Neural cell (in vitro differentiated cells): Measurements from ENCODE around the gene KIAA1958. TPM values are rescaled to one million over a fixed set of nuclear protein-coding genes. Genes with fewer than 3 reads are reported as not detected.

Experiments
- H2AFZ ChIP-seq: fragments of 200-600, 300-800 bp; sonication (generic), shearing (Covaris generic); 2 replicates; pipeline ENCODE4 v1.6.0; 2014; ENCODE audit warnings: low read depth, mild to moderate bottlenecking, antibody characterized with exemption, low read length, moderate library complexity
- H3F3A ChIP-seq: fragments of 200-600 bp; shearing (Covaris generic); 2 replicates; pipeline ENCODE4 v1.6.1; 2016; ENCODE audit warnings: mild to moderate bottlenecking, moderate library complexity, mixed read lengths, antibody characterized with exemption, low read length; ENCODE audit not compliant: insufficient read depth, poor library complexity, severe bottlenecking
- H3K27ac ChIP-seq: fragments of 200-600, 300-800 bp; sonication (generic), shearing (Covaris generic); 2 replicates; pipeline ENCODE4 v1.5.1; 2014; ENCODE audit warnings: mild to moderate bottlenecking, low read length, moderate library complexity
- H3K27me3 ChIP-seq: fragments of 300-800, 200-600 bp; sonication (generic), shearing (Covaris generic); 2 replicates; pipeline ENCODE4 v1.6.0; 2014; ENCODE audit warnings: mild to moderate bottlenecking, low read depth, low read length, moderate library complexity; ENCODE audit not compliant: insufficient read depth
- H3K36me3 ChIP-seq: fragments of 300-800, 200-600 bp; sonication (generic), shearing (Covaris generic); 2 replicates; pipeline ENCODE4 v1.5.1; 2014; ENCODE audit warnings: mild to moderate bottlenecking, antibody characterized with exemption, low read length, moderate library complexity; ENCODE audit not compliant: insufficient read depth
- H3K4me2 ChIP-seq: fragments of 300-800, 200-600 bp; sonication (generic), shearing (Covaris generic); 2 replicates; pipeline ENCODE4 v1.6.0; 2014; ENCODE audit warnings: mild to moderate bottlenecking, low read length
- H3K4me3 ChIP-seq: fragments of 300-800, 200-600 bp; sonication (generic), shearing (Covaris generic); 2 replicates; pipeline ENCODE4 v1.5.1; 2014; ENCODE audit warnings: mild to moderate bottlenecking, low read length, moderate library complexity
- H3K79me2 ChIP-seq: fragments of 200-600 bp; shearing (Covaris generic); replicated peaks from 2 replicates; pipeline ENCODE4 v1.6.0; 2014; ENCODE audit warnings: mild to moderate bottlenecking, low read length, moderate library complexity; ENCODE audit not compliant: insufficient read depth
- H3K9ac ChIP-seq: fragments of 300-800, 200-600 bp; sonication (generic), shearing (Covaris generic); 2 replicates; pipeline ENCODE4 v1.6.1; 2016; ENCODE audit warnings: mild to moderate bottlenecking, low read length, mixed read lengths
- H3K9me2 ChIP-seq: fragments of 200-600 bp; shearing (Covaris generic); 2 replicates; pipeline ENCODE4 v1.6.1; 2016; ENCODE audit warnings: mild to moderate bottlenecking, low read length, mixed read lengths; ENCODE audit not compliant: insufficient read depth
- H3K9me3 ChIP-seq: fragments of 200-600, 300-800 bp; sonication (generic), shearing (Covaris generic); 2 replicates; pipeline ENCODE4 v1.6.1; 2016; ENCODE audit warnings: mild to moderate bottlenecking, mixed run types, low read length, moderate library complexity, mixed read lengths
- H4K20me1 ChIP-seq: fragments of 200-600 bp; shearing (Covaris generic); 2 replicates; pipeline ENCODE4 v1.6.1; 2016; ENCODE audit warnings: mild to moderate bottlenecking, mixed run types; ENCODE audit not compliant: insufficient read depth
- EP300 ChIP-seq: fragments of 450-650 bp; conservative IDR thresholded peaks from 2 replicates; pipeline ENCODE4 v1.6.1; 2014; ENCODE audit warnings: antibody characterized with exemption, mild to moderate bottlenecking, moderate library complexity; ENCODE audit not compliant: poor library complexity, severe bottlenecking
- EZH2 ChIP-seq: fragments of 200-600, 300-800 bp; shearing (Covaris generic), sonication (generic); IDR thresholded peaks from 2 replicates; pipeline ENCODE4 v1.6.1; 2014; ENCODE audit warnings: antibody characterized with exemption, low read length, borderline replicate concordance, mild to moderate bottlenecking; ENCODE audit not compliant: insufficient read depth, poor library complexity, severe bottlenecking
- MXI1 ChIP-seq: fragments of 450-650 bp; conservative IDR thresholded peaks from 2 replicates; pipeline ENCODE4 v1.6.1; 2014; ENCODE audit warnings: antibody characterized with exemption, mild to moderate bottlenecking; ENCODE audit not compliant: poor library complexity, severe bottlenecking
- POLR2AphosphoS5 ChIP-seq: IDR thresholded peaks from 2 replicates; pipeline ENCODE4 v1.6.1; 2012
- RAD21 ChIP-seq: fragments of 450-650 bp; conservative IDR thresholded peaks from 2 replicates; pipeline ENCODE4 v1.6.1; 2014; ENCODE audit warnings: antibody characterized with exemption, mild to moderate bottlenecking, moderate library complexity
- SMC3 ChIP-seq: fragments of 450-650 bp; conservative IDR thresholded peaks from 2 replicates; pipeline ENCODE4 v1.6.1; 2014; ENCODE audit warnings: antibody characterized with exemption, mild to moderate bottlenecking, moderate library complexity; ENCODE audit not compliant: poor library complexity
- TAF1 ChIP-seq: IDR thresholded peaks from 2 replicates; pipeline ENCODE4 v1.6.1; 2012; ENCODE audit warnings: low read depth
- polyA plus RNA-seq: library from polyadenylated mRNA; depleted of rRNA; stranded (reverse); fragments of >200 nt; gene quantifications from 2 replicates; pipeline ENCODE4 v1.2.3, GENCODE V29; 2014
- TF ChIP-seq, protein P1 (sequence below): IDR thresholded peaks from 2 replicates; pipeline ENCODE4 v1.6.1; 2012; ENCODE audit warnings: borderline replicate concordance
- TF ChIP-seq, protein P2 (sequence below): fragments of 450-650 bp; IDR thresholded peaks from 2 replicates; pipeline ENCODE4 v1.5.1; 2014; ENCODE audit warnings: antibody characterized with exemption, mild to moderate bottlenecking, moderate library complexity; ENCODE audit not compliant: poor library complexity, severe bottlenecking

KIAA1958 gene
- polyA plus RNA-seq, 1 donor from 2014 or later = 8.4 TPM

DNA sequence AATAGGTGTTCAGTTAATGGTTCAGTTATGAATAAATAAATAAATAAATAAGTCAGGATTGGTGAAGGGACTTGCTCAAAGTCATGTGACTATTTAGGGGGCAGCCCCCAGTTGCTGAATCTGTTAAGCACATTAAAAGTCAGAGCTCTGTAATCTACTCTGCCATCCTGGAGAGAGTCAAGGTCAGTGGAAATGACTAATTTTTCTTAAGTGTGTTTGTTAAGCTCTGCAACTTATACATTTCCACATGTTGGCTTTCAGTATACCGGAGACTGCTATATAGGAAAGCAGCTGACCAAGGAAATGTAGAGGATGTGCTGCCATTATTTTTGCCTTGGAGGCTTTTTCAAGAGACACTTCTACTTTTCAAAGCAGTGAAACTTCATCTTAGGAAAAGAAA is 57.9 kb downstream of the KIAA1958 start:
- H4K20me1 ChIP-seq = no peaks in the 10 kb centered on the region
- no peak overlapping the region for H2AFZ ChIP-seq
- H3K4me3 ChIP-seq = no peak overlapping the region
- TF ChIP-seq EP300 = no peak
- no peak for TF ChIP-seq SMC3
- no peak for TF ChIP-seq RAD21
- TF ChIP-seq TAF1 = no peak
- TF ChIP-seq EZH2 = no peak
- H3K4me2 ChIP-seq = no peak overlapping the region
- no peaks in the 10 kb centered on the region for H3K36me3 ChIP-seq
- H3K27me3 ChIP-seq = no peaks in the 10 kb centered on the region
- no peaks in the 10 kb centered on the region for H3K9me2 ChIP-seq
- no peaks in the 10 kb centered on the region for H3K9me3 ChIP-seq
- H3F3A ChIP-seq = no peaks in the 10 kb centered on the region
- H3K9ac ChIP-seq = no peak overlapping the region
- no peak overlapping the region for H3K27ac ChIP-seq
- H3K79me2 ChIP-seq = peaks cover 50% of the 10 kb centered on the region

DNA sequence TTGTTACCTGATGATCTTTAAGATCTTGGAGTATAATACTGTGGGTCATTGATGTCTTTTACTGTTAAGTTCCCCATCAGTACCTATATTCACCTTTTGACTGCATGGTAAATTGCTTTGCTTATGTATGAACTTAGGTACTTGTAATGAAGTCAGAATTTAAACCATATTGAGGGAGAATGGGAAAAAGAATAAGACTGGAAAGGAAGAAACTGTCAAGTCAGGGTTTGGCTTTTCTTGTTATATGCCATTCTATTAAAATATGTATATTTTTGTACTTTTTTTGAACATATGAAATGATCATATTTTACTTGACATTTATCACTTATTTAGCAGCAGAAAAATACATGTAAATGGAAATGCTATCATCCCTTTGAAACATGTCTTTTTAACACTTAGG is 58.6 kb downstream of the KIAA1958 start:
- Histone ChIP-seq H2AFZ (no peak overlapping the region), H3K4me3 (no peak overlapping the region), H3K4me2 (no peak overlapping the region), H3K79me2 (peaks cover 50% of the 10 kb centered on the region), H3K9me3 (no peaks in the 10 kb centered on the region), H3F3A (no peaks in the 10 kb centered on the region), H3K9ac (no peak overlapping the region), H3K27ac (peak overlapping the region; percentile 20), H3K36me3 (no peaks in the 10 kb centered on the region), H3K9me2 (no peaks in the 10 kb centered on the region), H4K20me1 (no peaks in the 10 kb centered on the region), H3K27me3 (no peaks in the 10 kb centered on the region)
- TF ChIP-seq MXI1 (no peak), TAF1 (no peak), SMC3 (no peak), EP300 (no peak), EZH2 (no peak)

DNA sequence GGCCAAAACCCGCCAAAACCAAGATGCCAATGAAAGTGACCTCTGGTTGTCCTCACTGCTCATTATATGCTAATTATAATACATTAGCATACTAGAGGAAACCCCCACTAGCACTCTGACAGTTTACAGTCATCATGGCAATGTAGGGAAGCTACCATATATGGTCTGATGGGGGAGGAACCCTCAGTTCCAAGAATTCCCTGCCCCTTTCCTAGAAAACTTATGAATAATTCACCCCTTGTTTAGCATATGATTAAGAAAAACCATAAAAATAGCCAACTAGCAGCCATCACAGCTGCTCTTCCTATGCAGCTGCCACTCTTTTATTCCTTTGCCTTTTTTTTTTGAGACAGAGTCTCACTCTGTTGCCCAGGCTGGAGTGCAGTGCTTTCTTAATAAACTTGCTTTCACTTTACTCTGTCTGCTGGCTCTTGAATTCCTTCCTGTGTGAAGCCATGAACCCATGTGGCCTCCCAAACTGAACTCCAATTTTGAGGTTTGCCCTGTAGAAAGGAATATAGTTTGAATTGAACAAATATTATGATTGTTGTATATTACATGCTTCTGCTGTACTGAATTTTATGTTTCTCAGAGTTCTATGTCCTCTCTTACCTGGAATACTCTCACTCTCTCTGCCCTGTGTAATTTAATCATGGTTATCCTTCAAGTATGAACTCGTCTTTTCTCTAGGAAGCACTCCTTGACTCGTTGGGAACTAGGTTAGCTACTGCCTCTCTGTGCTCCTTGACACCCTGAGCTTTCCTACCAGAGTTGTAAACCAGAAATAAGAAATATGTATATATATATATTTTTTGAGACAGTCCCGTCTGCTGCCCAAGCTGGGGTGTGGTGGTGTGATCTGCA is 59.8 kb downstream of the KIAA1958 start:
- Histone ChIP-seq H3F3A (no peaks in the 10 kb centered on the region), H3K4me2 (no peak overlapping the region), H3K4me3 (no peak overlapping the region), H3K9ac (no peak overlapping the region), H3K9me3 (no peaks in the 10 kb centered on the region), H3K36me3 (no peaks in the 10 kb centered on the region), H3K79me2 (peaks cover 53% of the 10 kb centered on the region), H3K27ac (peak overlapping the region; percentile 20), H4K20me1 (no peaks in the 10 kb centered on the region), H3K27me3 (no peaks in the 10 kb centered on the region), H2AFZ (no peak overlapping the region), H3K9me2 (no peaks in the 10 kb centered on the region)
- no peak for TF ChIP-seq RAD21
- no peak for TF ChIP-seq EZH2
- no peak for TF ChIP-seq MXI1
- no peak for TF ChIP-seq POLR2AphosphoS5

DNA sequence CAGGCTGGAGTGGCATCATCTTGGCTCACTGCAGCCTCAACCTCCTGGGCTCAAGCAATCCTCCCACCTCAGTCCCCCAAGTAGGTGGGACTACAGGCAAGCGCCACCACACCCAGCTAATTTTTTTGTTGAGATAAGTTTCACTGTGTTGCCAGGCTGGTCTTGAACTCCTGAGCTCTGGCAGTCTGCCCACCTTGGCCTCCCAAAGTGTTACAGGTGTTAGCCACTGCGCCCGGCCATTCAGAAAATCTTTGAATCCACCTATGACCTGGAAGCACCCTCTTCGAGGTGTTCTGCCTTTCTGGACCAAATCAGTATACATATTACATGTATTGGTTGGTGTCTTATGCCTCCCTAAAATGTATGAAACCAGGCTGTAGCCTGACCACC is 61.4 kb downstream of the KIAA1958 start:
- Histone ChIP-seq H2AFZ (no peak overlapping the region), H3K27ac (no peak overlapping the region), H3K9ac (no peak overlapping the region), H3K4me2 (no peak overlapping the region), H3K27me3 (no peaks in the 10 kb centered on the region), H3K79me2 (peaks cover 38% of the 10 kb centered on the region), H3F3A (no peaks in the 10 kb centered on the region), H3K36me3 (no peaks in the 10 kb centered on the region), H3K4me3 (no peak overlapping the region), H3K9me3 (no peaks in the 10 kb centered on the region), H4K20me1 (no peaks in the 10 kb centered on the region), H3K9me2 (no peaks in the 10 kb centered on the region)
- TF ChIP-seq MXI1 = no peak
- TF ChIP-seq, protein P1, sequence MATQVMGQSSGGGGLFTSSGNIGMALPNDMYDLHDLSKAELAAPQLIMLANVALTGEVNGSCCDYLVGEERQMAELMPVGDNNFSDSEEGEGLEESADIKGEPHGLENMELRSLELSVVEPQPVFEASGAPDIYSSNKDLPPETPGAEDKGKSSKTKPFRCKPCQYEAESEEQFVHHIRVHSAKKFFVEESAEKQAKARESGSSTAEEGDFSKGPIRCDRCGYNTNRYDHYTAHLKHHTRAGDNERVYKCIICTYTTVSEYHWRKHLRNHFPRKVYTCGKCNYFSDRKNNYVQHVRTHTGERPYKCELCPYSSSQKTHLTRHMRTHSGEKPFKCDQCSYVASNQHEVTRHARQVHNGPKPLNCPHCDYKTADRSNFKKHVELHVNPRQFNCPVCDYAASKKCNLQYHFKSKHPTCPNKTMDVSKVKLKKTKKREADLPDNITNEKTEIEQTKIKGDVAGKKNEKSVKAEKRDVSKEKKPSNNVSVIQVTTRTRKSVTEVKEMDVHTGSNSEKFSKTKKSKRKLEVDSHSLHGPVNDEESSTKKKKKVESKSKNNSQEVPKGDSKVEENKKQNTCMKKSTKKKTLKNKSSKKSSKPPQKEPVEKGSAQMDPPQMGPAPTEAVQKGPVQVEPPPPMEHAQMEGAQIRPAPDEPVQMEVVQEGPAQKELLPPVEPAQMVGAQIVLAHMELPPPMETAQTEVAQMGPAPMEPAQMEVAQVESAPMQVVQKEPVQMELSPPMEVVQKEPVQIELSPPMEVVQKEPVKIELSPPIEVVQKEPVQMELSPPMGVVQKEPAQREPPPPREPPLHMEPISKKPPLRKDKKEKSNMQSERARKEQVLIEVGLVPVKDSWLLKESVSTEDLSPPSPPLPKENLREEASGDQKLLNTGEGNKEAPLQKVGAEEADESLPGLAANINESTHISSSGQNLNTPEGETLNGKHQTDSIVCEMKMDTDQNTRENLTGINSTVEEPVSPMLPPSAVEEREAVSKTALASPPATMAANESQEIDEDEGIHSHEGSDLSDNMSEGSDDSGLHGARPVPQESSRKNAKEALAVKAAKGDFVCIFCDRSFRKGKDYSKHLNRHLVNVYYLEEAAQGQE = no peak
- TF ChIP-seq, protein P2, sequence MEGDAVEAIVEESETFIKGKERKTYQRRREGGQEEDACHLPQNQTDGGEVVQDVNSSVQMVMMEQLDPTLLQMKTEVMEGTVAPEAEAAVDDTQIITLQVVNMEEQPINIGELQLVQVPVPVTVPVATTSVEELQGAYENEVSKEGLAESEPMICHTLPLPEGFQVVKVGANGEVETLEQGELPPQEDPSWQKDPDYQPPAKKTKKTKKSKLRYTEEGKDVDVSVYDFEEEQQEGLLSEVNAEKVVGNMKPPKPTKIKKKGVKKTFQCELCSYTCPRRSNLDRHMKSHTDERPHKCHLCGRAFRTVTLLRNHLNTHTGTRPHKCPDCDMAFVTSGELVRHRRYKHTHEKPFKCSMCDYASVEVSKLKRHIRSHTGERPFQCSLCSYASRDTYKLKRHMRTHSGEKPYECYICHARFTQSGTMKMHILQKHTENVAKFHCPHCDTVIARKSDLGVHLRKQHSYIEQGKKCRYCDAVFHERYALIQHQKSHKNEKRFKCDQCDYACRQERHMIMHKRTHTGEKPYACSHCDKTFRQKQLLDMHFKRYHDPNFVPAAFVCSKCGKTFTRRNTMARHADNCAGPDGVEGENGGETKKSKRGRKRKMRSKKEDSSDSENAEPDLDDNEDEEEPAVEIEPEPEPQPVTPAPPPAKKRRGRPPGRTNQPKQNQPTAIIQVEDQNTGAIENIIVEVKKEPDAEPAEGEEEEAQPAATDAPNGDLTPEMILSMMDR = no peak
- TF ChIP-seq SMC3 = no peak
- TF ChIP-seq RAD21 = no peak
